ENCODE data around the gene PRR13. TPM values are rescaled to one million over a fixed set of nuclear protein-coding genes. Genes with fewer than 3 reads are reported as not detected.

PRR13 gene
- total RNA-seq, 1 experiment from 2014 or later = 92.8 TPM

DNA sequence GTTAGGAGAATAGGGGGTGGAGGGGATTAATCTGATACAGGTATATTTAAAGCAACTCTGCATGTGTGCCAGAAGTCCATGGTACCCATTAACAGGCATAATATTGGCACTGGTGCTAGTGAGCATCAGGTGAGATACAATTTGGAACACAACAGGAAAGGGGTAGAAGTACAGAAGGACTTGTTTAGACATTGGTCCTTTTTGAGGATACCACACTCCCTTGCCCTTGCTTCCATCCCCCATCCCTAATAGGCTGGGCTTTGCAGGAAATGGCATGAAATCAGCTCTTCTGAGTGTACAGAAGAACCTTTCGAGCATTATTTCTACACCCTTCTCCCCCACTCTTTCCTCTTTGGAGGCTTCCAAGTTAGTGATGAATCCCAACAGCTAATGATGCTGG is 26.7 kb downstream of the PRR13 start:
- DNase-seq (ENCODE audit: low read depth) = no peak

DNA sequence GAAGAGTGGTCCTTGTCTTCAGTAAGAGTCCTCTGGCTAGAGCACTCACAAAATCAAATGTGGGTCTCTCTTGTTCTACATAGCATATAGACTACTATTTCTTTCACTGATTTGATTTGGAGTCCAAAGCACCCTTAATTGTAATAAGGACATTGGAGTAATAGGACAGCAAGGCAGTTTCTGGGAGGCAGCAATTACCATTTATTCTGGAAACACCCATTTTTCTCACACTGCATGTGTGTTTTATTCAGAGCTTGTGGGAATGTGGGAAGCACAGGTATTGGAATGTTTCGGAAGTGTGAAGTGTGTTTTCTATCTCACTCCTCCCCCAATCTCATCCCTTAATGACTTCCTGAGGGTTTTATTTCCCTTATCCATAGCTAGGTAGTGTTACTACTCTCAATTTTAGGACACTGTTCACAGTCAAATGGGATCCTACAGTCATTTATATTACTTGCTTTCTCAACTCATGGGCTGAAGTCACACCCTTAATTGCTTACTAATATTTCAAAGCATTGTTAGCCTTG is 30.6 kb downstream of the PRR13 start:
- no peak for DNase-seq (ENCODE audit: low read depth)

DNA sequence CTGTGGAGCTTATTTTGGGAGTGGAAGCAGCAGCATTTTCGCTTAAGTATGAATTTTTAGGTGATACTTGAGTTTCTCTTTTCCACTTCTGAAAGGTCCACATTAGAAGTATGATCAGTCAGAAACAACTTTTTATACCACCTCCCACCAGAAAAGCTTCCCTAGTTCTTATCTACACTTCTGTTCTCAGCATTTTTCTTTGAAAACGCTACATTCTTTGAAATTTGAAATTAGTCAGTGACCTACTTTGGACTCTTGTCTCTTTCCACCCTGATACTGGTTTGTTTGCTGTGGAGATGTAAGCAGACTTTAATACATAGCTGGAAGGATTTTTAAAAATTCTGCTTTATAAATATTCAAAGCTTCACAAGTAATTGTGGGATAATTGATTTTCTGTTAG is 32.5 kb downstream of the PRR13 start:
- no peak for DNase-seq (ENCODE audit: low read depth)

DNA sequence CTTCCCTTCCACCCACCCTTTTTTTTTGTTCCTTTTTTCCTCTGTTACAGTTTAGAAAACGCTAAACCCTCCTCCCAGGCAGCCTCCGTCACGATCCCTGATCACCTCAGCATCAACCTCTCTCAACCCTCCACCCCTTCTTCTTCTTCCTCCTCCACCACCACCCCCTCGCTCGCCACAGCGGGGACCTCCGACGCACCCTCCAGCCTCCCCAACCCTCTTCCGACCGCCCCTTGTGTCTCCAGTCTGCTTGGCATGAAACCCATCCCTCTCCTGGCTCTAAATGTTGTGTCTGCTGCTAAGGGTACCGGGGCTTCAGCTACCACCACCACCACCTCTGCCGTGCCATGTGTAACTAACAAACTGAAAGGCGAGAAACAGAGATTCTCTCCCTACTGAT is 33.3 kb downstream of the PRR13 start:
- DNase-seq (ENCODE audit: low read depth) = no peak

DNA sequence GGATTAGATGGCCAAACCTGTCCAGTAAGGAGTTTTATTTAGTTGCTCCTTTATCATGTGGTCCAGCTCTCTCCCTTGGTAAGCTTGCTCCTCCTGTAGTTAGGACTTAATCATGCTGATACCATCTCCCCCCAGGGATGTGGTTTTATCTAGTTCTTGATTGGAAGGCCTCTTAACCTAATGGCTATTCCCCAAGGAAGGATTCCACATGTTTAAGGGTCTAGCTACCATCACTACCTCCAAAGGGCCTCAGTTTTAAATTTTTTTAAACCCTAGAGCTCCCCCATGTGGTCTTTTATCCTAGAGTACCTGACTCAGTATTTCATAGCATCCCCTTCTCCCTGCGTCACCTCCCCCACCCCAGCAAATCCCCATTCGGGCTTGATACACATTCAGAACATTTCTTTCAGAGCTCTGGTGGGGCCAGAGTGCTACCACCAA is 35.3 kb downstream of the PRR13 start:
- peak; percentile 51 for DNase-seq (ENCODE audit: low read depth)

DNA sequence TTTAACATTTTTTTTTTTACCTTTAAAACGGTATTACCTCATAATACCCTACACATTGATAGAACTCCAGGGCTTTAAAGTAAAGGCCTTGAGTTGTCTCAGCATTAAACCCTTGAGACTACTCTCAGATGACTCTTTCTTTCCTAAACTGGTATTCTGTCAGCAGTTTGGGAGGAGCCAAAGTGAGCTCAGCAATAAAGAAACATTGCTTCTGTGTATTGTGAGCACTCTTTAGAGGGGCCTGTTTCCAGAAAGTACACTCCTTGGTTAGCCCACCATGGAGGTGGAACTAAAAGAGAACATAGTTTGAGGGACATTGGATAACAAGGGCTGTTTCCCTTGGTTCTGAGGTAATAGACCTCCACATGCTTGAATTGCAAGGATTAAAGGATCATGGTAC is 37.3 kb downstream of the PRR13 start:
- DNase-seq (ENCODE audit: low read depth) = no peak

DNA sequence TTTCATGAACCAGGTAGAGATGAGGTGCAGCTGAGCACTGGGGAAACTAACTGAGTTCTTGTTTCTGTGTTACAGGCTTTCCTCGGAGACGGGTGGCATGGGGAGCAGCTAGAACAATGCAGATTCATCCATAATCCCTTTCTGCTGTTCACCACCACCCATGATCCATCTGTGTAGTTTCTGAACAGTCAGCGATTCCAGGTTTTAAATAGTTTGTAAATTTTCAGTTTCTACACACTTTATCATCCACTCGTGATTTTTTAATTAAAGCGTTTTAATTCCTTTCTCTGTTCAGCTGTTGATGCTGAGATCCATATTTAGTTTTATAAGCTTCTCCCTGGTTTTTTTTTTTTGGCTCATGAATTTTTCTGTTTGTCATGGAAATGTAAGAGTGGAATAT is 37.8 kb downstream of the PRR13 start:
- no peak for DNase-seq (ENCODE audit: low read depth)

DNA sequence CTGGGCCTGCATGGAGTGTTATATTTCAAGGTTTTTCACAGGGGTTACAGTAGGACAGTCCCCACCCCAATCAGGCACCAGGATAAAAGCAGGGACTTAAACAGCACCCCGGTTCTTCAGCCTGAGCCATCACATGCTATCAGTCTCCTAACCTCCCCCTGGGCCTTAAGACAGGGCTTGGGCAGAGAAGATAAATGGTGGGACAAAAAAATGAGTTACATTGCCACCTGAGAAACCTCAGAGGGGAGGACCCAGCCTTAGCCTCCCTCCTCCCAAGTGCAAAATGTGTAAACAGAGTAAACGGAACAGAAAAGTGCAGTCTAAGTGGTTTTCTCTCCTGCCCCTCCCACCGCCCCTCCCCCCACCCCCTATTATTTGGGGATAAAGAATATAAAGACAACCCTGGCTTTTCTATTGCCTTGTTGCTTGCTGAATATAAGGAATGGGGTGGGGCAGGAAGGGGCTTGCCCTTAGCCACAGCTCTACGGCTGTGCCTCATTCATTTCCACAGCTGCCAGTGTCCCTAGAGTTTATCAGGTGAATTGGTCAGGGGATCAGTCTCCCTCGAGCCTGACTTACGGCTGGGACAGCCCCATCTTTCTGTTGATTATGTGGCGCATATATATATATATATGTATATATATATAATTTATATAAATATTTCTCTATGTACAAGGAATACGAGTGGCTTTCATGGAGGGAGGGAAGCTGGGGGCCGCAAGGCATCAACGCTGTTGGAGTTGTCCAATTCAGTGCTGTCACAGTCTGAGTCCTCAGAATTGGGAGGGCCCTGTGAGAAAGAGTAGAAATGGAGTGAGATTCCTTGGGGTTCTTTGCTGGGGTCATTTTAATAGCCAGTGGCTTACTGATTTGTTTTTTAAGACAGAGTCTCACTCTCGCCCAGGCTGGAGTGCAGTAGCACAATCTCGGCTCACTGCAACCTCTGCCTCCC is 39.2 kb downstream of the PRR13 start:
- DNase-seq (ENCODE audit: low read depth) = peak; percentile 50

DNA sequence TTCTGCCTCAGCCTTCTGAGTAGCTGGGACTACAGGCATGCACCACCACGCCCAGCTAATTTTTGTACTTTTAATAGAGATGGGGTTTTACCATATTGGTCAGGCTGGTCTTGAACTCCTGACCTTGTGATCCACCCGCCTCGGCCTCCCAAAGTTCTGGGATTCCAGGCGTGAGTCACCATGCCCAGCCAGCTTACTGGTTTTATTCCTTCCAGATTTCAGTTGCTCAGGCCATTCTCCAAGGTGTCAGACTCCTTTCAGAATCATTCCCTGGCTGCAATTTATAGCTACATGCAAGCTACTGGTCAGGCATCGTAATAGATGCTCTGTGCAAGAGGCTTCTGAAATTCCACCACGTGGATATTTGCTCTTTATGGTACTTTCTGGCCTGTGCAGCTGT is 39.9 kb downstream of the PRR13 start:
- DNase-seq (ENCODE audit: low read depth) = peak; percentile 80

DNA sequence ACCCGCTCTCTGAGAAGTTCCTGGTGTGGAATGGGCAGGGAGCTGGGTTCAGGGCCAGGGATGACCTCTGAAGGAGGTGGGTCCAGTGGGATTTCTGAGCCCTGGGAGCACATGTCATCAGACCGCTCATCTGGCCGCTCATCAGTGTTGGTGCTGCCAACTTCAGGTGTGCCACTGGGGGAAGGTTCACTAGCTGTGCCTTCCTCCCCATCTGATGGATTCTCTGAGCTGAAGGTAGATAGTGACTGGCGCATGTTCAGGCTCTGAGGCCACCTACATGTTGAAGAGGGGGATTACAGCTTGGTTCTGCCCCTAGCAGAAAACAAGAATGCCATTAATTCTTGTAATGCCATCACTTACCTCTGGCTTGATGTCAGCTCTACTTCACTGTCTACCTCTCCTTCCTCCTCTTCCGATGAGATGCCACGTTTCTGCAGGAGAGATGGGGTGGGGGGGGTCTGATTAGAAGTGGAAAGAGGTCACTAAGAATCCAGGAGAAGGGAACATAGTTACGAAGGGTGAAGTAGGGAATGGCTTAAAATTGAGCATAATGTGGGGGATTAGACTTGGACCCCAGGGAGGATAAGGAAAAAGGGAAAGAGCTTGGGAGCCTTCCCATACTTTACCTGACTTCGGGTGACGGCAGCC is 40.5 kb downstream of the PRR13 start:
- DNase-seq (ENCODE audit: low read depth) = no peak

DNA sequence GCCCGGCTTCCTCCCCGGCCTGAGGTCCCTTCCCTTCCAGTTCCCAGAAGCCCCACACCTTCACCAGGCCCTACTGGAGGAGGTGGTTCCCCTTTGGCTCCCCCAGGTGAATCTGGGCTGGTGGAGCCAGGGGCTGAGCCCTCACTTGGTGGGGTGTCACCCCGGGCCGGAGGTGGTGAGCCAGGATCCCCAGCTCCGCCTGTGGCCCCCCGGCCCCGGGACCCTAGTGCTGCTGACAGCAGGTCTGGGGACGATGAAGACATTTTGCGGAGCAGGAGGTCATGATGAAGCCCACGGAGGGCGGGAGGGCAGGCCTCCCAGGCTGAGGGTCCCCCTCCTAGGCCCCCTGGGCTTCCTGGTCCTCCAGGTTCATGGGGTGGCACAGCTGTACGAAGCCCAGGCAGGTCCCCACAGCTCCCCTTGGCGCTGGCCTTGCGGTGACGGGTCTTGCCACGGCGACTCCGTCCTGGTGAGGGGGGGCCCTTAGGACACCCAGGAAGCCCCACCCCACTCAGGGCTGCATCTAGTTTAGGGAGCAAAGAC is 41.2 kb downstream of the PRR13 start:
- no peak for DNase-seq (ENCODE audit: low read depth)

DNA sequence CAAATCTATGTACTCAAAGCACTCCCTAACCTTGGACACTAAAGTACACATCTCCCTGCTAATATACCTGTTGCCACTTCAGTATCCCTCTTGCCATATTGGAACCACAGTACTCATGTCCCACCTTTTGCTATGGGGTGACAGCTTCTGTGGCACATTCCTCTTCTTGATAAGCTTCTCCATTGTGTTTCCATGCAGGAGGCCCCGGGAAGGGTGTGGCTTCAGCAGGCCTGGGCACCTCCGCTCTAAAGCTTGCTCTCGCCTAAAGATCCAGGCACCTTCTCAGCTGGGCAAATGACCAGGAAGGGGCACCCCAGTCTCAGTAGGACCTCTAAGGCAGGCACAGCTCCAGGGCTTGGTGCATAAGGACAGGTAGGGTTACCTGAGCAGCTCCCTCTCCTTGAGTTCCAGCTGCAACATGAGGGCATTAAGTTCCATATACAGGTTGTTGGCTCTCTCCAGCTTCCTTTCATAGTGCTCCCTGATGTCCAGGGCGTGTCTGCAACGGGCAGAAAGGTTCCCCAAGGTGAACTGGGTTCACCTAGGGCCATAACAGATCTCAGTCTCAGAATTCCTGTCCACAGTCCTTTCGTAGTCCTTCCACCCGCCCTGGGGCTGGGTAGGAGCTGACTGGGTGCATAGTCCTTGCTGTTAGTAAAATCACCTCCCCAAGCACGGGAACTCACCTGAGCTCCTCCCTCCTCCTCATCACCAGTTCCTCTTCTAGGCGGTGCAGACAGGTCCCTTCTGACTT is 41.9 kb downstream of the PRR13 start:
- no peak for DNase-seq (ENCODE audit: low read depth)

DNA sequence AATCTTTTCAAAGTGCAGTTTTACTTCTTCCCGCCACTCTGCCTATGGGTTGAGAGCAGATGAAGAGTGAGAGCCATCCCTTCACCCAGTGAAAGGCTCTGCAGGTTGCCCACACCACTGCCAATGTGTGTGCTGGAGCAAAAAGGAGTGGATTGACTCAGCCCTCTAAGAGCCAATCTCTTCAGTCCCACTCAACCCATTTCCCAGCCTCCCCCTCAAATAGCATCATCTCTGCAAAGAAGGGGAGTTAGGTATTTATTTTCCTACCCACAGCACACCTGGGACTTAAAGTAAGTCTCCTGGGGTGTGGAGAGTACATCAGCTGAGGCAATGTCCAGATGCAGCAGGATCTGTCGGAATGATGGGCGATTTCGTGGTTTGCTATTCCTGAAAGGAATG is 42.4 kb downstream of the PRR13 start:
- DNase-seq (ENCODE audit: low read depth) = no peak

DNA sequence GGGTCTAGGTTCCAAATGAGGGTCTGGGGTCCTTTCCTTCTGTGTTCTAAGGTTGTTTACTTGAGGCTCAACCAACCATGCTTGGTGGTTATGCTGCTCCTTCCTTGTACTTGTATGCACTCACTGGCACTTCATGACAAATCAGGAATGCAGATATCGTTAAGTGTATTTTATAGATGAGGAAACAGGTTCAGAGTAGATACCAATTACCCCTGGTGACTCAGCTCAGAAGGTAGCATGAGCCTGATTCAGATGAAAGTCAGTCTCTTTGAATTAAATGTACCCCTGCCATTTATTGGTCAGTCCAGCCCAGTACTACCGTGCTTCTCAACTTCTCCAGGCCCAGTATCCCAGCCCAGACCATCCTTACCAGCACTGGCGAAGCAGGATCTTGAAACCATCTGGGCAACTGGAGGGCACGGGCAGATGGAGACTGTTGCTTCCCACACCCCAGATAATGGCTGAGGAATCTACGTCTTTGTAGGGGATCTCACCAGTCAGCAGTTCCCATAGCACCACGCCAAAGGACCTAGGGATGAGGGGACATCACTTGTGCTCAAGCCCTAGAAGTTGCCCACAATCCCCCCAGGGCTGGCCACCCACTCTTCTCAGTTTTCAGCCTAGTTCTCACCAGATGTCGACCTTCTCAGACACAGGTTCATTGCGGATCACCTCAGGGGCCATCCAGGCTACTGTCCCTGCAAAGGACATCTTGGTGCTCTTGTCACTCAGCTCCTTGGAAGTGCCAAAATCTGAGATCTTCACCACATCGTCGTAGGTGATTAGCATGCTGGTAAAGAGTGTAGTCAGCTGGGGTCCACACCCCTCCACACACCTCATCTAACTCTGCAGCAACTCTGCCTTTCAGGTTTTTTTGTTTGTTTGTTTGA is 43.4 kb downstream of the PRR13 start:
- DNase-seq (ENCODE audit: low read depth) = no peak

DNA sequence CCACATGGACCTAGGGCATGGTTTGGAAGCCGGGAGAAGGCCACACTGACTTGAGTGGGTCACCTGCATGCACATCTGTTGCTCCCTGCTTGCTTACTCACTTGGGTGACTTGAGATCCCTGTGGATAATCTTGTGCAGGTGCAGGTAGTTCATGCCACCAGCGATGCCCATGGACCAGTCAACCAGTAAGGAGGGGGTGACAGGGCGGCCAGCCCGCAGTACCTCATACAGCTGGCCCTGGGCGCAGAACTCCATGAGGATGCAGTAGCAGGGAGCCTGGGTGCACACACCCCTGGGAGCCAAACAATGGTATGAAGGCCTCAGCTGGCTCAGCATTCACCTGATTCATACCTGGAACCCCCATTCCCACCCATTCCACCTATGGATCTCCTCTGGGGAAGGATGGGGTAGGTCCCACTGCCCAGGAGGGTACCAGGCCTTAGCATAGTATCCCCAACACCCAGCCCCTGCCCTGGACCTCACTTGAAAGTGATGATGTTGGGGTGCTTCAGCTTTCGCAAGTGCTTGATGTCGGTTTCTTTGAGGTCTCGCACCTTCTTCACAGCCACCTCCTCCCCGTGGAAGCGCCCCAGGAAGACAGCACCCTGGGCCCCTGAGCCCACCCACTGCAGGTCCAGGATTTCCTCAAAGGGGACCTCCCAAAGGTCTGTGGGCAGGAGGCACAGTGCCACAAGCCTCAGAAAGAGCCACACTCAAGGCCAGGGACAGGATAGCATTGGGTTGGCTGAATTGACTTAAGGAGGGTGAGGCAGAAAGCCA is 44.6 kb downstream of the PRR13 start:
- no peak for DNase-seq (ENCODE audit: low read depth)

DNA sequence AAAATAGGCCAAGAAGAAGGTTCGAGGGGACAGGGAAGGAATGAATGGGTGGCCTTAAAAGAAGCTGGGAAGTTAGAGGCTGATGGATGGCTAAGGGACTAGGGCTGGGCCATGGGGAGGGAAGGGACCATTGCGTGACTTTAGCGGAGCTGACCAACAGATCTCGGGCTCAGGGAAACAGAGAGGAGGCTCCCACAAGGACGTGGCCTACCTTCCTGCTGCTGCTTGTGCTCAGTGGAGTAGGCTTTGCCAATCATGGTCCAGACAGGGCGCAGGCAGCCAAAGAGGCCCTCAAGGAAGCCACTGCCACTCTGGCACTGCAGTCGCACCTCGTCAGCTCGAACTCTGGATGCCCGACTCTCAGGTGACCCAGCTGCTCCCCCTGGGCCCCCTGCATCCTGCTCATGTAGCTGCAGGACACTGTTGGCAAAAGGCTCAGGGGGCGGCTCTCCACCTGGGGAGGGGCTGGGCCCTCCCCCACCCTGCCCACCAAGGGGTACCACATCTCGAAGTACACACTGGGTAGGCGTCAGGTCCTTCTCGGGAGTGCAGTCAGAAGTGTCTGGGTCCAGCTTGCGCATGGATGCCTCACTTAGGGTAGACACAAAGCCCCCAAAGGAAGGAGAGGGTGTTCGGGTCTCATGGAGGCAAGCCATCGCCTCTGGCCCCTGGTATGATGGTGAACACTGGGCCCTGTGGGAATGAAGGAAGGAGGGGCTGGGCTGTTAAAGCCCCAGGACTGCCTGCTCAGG is 45.4 kb downstream of the PRR13 start:
- no peak for DNase-seq (ENCODE audit: low read depth)

DNA sequence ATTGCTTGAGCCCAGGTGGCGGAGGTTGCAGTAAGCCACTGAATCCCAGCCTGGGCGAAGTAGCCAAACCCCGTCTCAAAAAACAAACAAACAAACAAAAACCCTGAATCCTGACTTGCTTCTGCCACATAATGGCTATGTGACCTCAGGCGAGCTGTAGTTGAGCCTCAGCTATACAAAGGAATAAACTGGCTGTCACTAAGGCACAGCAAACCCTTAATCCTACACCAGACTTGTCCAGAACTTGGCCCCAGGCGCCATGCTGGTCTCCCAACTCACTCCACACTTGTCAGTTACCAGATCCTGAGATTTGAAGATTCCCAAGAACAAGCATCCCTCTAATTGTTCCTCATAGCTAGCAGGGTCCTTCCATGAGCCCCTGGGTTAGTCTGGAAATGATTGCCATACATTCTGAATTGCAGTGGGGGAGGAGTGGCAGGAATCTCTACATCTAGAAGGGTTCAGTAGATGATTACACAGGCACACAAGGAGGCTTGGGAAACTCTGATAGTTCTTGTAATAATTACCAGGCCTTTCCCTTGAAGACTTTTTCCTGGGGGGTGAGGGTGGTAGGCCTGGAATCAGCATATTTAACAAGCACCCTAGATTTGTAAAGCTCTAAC is 47.8 kb downstream of the PRR13 start:
- no peak for DNase-seq (ENCODE audit: low read depth)

DNA sequence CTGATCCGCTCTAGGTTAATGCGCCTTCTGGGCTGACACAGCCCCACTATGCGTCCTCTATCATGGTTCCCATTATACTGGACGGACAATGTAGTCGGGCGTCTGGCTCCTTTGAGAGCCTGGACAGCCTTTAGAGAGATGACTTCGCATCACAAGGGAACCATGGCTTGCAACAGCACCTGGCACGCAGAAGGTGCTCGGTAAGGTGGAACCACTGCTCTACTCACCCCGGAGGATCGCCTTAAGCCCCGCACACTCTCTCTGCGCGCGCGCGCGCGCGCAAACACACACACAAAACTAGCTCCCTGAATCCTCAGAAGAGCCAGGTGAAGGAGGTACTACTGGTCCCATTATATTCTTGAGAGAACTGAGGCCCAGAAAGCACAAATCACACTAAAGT is 50.7 kb downstream of the PRR13 start:
- no peak for DNase-seq (ENCODE audit: low read depth)

All from LHCN-M2 (cell line).